HepG2 (cell line): ENCODE data around the gene LCA5. TPM values are rescaled to one million over a fixed set of nuclear protein-coding genes. Genes with fewer than 3 reads are reported as not detected.

Source experiments
- ATAC-seq: fragments of 200-7000 bp; cut with Tn5 transposase; 3 replicates; pipeline ENCODE4 v1.9.1; 2020; ENCODE audit warnings: mild to moderate bottlenecking, moderate library complexity
- BruUV-seq: library from RNA; stranded (reverse); fragments of 400-500 nt; replicated peaks from 2 replicates; lab custom pipeline; 2021; lab: Mats Ljungman, UMichigan
- CTCF ChIA-PET: fragments of 300-600 bp; formaldehyde crosslinking; extraction: SDS; loops from one replicate; lab custom pipeline; 2021; ENCODE audit warnings: low total read pairs, inconsistent platforms, low intra/inter-chr PET ratio; lab: Yijun Ruan, JAX
- POLR2A ChIA-PET: fragments of 350-600 bp; sonication (Branson Sonifier 250); formaldehyde crosslinking; loops from one replicate; lab custom pipeline; 2020; ENCODE audit warnings: antibody characterized with exemption, inconsistent platforms; lab: Yijun Ruan, JAX
- DNase-seq: peaks from one replicate; pipeline ENCODE4 v3.0.0-alpha.2; 2015; ENCODE audit warnings: low spot score
- FAIRE-seq: peaks from 3 replicates; lab custom pipeline; 2011; peaks lifted over from hg19 to GRCh38; lab: Jason Lieb, UNC
- H2AFZ ChIP-seq: one replicate; pipeline ENCODE4 v1.6.1; 2011; ENCODE audit warnings: low read length, inconsistent platforms
- H3K27ac ChIP-seq: fragments of 300-600 bp; 3 replicates; pipeline ENCODE4 v1.8.0; 2011; ENCODE audit warnings: mixed run types, mild to moderate bottlenecking, mixed read lengths, low read length, inconsistent platforms; ENCODE audit not compliant: insufficient read depth; ENCODE audit errors: extremely low read length
- H3K27me3 ChIP-seq, 2 experiments: fragments of 200-600 bp in 1 of 2; 2 replicates in 1 of 2; 3 replicates in 1 of 2; pipeline versions ENCODE4 v1.6.0 to v1.8.0; 2011; ENCODE audit warnings: low read length in 2 of 2, mild to moderate bottlenecking in 2 of 2, moderate library complexity in 2 of 2, inconsistent platforms in 1 of 2; ENCODE audit not compliant: insufficient read depth in 2 of 2, control insufficient read depth in 1 of 2
- H3K36me3 ChIP-seq, 2 experiments: fragments of 200-600 bp in 1 of 2; replicated peaks in 1 of 2; 2 replicates in 1 of 2; 3 replicates in 1 of 2; pipeline versions ENCODE4 v1.5.1 to v1.8.0; 2011; ENCODE audit warnings: low read length in 2 of 2, inconsistent platforms in 1 of 2; ENCODE audit not compliant: insufficient read depth in 2 of 2, control insufficient read depth in 1 of 2
- H3K4me1 ChIP-seq: 2 replicates; pipeline ENCODE4 v1.5.1; 2012; ENCODE audit warnings: low read length, inconsistent platforms; ENCODE audit not compliant: insufficient read depth
- H3K4me2 ChIP-seq: 2 replicates; pipeline ENCODE4 v1.6.0; 2011; ENCODE audit warnings: low read depth, low read length, inconsistent platforms
- H3K4me3 ChIP-seq, 3 experiments: fragments of 200-600 bp in 1 of 3; sonication (generic), shearing (Covaris generic) in 1 of 3; replicated peaks in 1 of 3; 2 replicates each; pipeline ENCODE4 v1.5.1; 2011 to 2016; ENCODE audit warnings: low read length in 3 of 3, inconsistent platforms in 2 of 3, low read depth in 2 of 3, mild to moderate bottlenecking in 2 of 3, control low read depth in 1 of 3, mixed read lengths in 1 of 3; ENCODE audit not compliant: insufficient read depth in 1 of 3
- H3K79me2 ChIP-seq: one replicate; pipeline ENCODE4 v1.6.1; 2011; ENCODE audit warnings: low read length, inconsistent platforms; ENCODE audit not compliant: insufficient read depth
- H3K9ac ChIP-seq: 2 replicates; pipeline ENCODE4 v1.6.0; 2011; ENCODE audit warnings: mild to moderate bottlenecking, low read depth, low read length, inconsistent platforms; ENCODE audit not compliant: insufficient read depth
- H3K9me3 ChIP-seq: 2 replicates; pipeline ENCODE4 v1.5.1; 2012; ENCODE audit warnings: mild to moderate bottlenecking, low read length
- H4K20me1 ChIP-seq: 2 replicates; pipeline ENCODE4 v1.6.0; 2011; ENCODE audit warnings: inconsistent platforms, mild to moderate bottlenecking, low read length, moderate library complexity; ENCODE audit not compliant: insufficient read depth
- CBX1 ChIP-seq: IDR thresholded peaks from one replicate; pipeline ENCODE4 v1.6.1; 2016; ENCODE audit warnings: antibody characterized with exemption, low read depth
- FOXA1 ChIP-seq, 2 experiments: fragments of 450-650 bp in 1 of 2; sonication (generic) in 1 of 2; formaldehyde crosslinking in 1 of 2; IDR thresholded peaks; 2 replicates each; pipeline versions ENCODE4 v1.4.0 to v1.6.1; 2016 to 2020; ENCODE audit warnings: missing genetic modification reagents in 1 of 2
- HNRNPH1 ChIP-seq: fragments of 200-400 bp; formaldehyde crosslinking; optimal IDR thresholded peaks from 2 replicates; pipeline ENCODE3; 2017; ENCODE audit warnings: mild to moderate bottlenecking, low read depth, low read length
- SMYD3 ChIP-seq: sonication (generic); formaldehyde crosslinking; IDR thresholded peaks from 2 replicates; pipeline ENCODE4 v1.8.1; 2023; ENCODE audit warnings: mild to moderate bottlenecking, missing genetic modification reagents
- TCF7L2 ChIP-seq: IDR thresholded peaks from 2 replicates; pipeline ENCODE4 v1.6.1; 2011; ENCODE audit warnings: mild to moderate bottlenecking, low read depth, low read length, moderate library complexity
- TEAD2 ChIP-seq: sonication (generic); formaldehyde crosslinking; IDR thresholded peaks from 2 replicates; pipeline ENCODE4 v1.9.0; 2021; ENCODE audit warnings: missing genetic modification reagents
- ZNF143 ChIP-seq: sonication (generic); formaldehyde crosslinking; IDR thresholded peaks from 2 replicates; pipeline ENCODE4 v1.4.0; 2020; ENCODE audit warnings: missing genetic modification reagents
- ZNF160 ChIP-seq: sonication (generic); formaldehyde crosslinking; IDR thresholded peaks from 2 replicates; pipeline ENCODE4 v1.8.0; 2022; ENCODE audit warnings: mild to moderate bottlenecking, inconsistent platforms, missing genetic modification reagents
- ZNF256 ChIP-seq: sonication (generic); formaldehyde crosslinking; conservative IDR thresholded peaks from 2 replicates; pipeline ENCODE4 v1.4.0; 2020; ENCODE audit warnings: missing genetic modification reagents
- ZNF382 ChIP-seq: sonication (generic); formaldehyde crosslinking; IDR thresholded peaks from 2 replicates; pipeline ENCODE4 v1.5.0; 2020; ENCODE audit warnings: missing genetic modification reagents, mild to moderate bottlenecking, borderline replicate concordance
- ZNF501 ChIP-seq: sonication (generic); formaldehyde crosslinking; IDR thresholded peaks from 2 replicates; pipeline ENCODE4 v1.5.1; 2020; ENCODE audit warnings: mild to moderate bottlenecking, moderate library complexity, missing genetic modification reagents
- ZNF605 ChIP-seq: sonication (generic); formaldehyde crosslinking; IDR thresholded peaks from 2 replicates; pipeline ENCODE4 v1.8.0; 2022; ENCODE audit warnings: mild to moderate bottlenecking, missing genetic modification reagents
- WGBS: methylation state at CpG from one replicate; pipeline ENCODE4 v1.1.6; 2017; ENCODE audit warnings: low lambda C conversion rate; 5-methylcytosine and 5-hydroxymethylcytosine counted together
- in situ Hi-C: cut with HindIII; loops from 2 replicates; pipeline ENCODE4 v1.10.0; 2017; ENCODE audit warnings: low pct_unique_long_range_greater_than_20kb; ENCODE audit not compliant: extremely low pct_ligation_motif_present
- intact Hi-C: fragments of 100-400 bp; cut with micrococcal nuclease; formaldehyde crosslinking; loops from one replicate; pipeline ENCODE4 v1.10.0; 2022; ENCODE audit not compliant: unreplicated experiment
- polyA plus RNA-seq, 8 experiments: library from polyadenylated mRNA; depleted of rRNA in 3 of 8; stranded (reverse) in 7 of 8; unstranded in 1 of 8; fragments of >200 nt; fragmentation: Illumina TruSeq in 4 of 8; extraction: Trizol in 4 of 8; gene quantifications; 2 replicates each; pipeline versions ENCODE4 v1.2.1 to v1.2.3, GENCODE V29; 2011 to 2016; ENCODE audit warnings: low read depth in 4 of 8, missing spikeins in 1 of 8, mixed read lengths in 1 of 8; ENCODE audit not compliant: insufficient read depth in 1 of 8
- total RNA-seq, 5 experiments: library from RNA; depleted of rRNA; stranded (reverse); fragments of >200 nt; fragmentation: Illumina TruSeq; extraction: Trizol; gene quantifications; 2 replicates each; pipeline ENCODE4 v1.2.3, GENCODE V29; 2016; ENCODE audit warnings: low read depth in 1 of 5
- TF ChIP-seq, protein P1 (sequence below): sonication (generic); formaldehyde crosslinking; IDR thresholded peaks from 2 replicates; pipeline ENCODE4 v1.9.0; 2021; ENCODE audit warnings: missing genetic modification reagents, borderline replicate concordance
- TF ChIP-seq, protein P2 (sequence below): sonication (generic); formaldehyde crosslinking; IDR thresholded peaks from 2 replicates; pipeline ENCODE4 v1.4.0; 2020; ENCODE audit warnings: missing genetic modification reagents, mild to moderate bottlenecking, borderline replicate concordance
- TF ChIP-seq, protein P3 (sequence below): sonication (generic); formaldehyde crosslinking; IDR thresholded peaks from 2 replicates; pipeline ENCODE4 v1.5.1; 2020; ENCODE audit warnings: mild to moderate bottlenecking, missing genetic modification reagents, moderate library complexity
- TF ChIP-seq, protein P4 (sequence below): sonication (generic); formaldehyde crosslinking; IDR thresholded peaks from 2 replicates; pipeline ENCODE4 v1.5.0; 2020; ENCODE audit warnings: missing genetic modification reagents

The LCA5 gene
- total and polyA plus RNA-seq, 2 of the 13 experiments (the other 11 are each of a cell fraction or from before 2014, with no cell fraction given) = 0.84 to 4.6 TPM

DNA sequence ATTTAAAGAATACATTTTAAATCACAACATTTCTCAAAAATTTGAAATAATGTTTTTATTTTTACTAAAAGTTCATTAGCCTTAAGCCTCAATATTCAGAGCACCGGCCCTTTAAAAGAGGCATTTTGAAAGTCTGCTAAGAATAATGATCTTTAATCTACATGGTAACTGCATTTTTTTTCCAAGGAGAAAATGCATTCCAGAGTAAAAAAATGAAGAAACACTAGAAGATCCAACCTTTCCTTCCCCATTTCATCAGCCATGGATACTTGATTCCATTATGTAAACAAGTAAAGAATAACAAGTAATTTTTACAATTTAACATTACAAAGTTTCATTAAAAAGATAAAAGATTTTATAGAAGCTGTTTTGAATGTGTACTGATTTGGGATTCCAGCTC, 21.8 kb downstream of the LCA5 start:
- Histone ChIP-seq H3K36me3 (no peaks in the 10 kb centered on the region; a peak in 1 of 5 replicates), H4K20me1 (no peaks in the 10 kb centered on the region), H3K27ac (no peak overlapping the region), H3K4me1 (no peaks in the 10 kb centered on the region), H3K79me2 (no peaks in the 10 kb centered on the region), H3K9me3 (no peaks in the 10 kb centered on the region), H3K4me2 (no peak overlapping the region), H3K9ac (no peak overlapping the region), H3K27me3 (no peaks in the 10 kb centered on the region), H2AFZ (no peak overlapping the region), H3K4me3 (no peak overlapping the region)
- ATAC-seq = no peak
- no TSS peak for BruUV-seq
- CTCF ChIA-PET = no interaction called here
- POLR2A ChIA-PET = no interaction called here
- FAIRE-seq = no peak
- DNase-seq = no peak
- intact Hi-C loops = no loop called here
- in situ Hi-C loops = no loop called here
- 100% methylated on average over 1 of the region's 1 CpG for WGBS
- TF ChIP-seq ZNF382 (no peak), ZNF501 (CRISPR knock-in tag) (no peak), ZNF160 (CRISPR knock-in tag) (no peak), ZNF605 (CRISPR knock-in tag) (no peak), ZNF143 (no peak), TCF7L2 (no peak), FOXA1 (IDR thresholded peaks at IDR 0.05) (no peak), FOXA1 (CRISPR knock-in tag; IDR thresholded peaks at IDR 0.05) (no peak), CBX1 (no peak), HNRNPH1 (no peak), ZNF256 (no peak), TEAD2 (CRISPR knock-in tag) (no peak), SMYD3 (CRISPR knock-in tag) (no peak)
- TF ChIP-seq, protein P1, sequence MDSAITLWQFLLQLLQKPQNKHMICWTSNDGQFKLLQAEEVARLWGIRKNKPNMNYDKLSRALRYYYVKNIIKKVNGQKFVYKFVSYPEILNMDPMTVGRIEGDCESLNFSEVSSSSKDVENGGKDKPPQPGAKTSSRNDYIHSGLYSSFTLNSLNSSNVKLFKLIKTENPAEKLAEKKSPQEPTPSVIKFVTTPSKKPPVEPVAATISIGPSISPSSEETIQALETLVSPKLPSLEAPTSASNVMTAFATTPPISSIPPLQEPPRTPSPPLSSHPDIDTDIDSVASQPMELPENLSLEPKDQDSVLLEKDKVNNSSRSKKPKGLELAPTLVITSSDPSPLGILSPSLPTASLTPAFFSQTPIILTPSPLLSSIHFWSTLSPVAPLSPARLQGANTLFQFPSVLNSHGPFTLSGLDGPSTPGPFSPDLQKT (CRISPR knock-in tag) = no peak
- TF ChIP-seq, protein P2, sequence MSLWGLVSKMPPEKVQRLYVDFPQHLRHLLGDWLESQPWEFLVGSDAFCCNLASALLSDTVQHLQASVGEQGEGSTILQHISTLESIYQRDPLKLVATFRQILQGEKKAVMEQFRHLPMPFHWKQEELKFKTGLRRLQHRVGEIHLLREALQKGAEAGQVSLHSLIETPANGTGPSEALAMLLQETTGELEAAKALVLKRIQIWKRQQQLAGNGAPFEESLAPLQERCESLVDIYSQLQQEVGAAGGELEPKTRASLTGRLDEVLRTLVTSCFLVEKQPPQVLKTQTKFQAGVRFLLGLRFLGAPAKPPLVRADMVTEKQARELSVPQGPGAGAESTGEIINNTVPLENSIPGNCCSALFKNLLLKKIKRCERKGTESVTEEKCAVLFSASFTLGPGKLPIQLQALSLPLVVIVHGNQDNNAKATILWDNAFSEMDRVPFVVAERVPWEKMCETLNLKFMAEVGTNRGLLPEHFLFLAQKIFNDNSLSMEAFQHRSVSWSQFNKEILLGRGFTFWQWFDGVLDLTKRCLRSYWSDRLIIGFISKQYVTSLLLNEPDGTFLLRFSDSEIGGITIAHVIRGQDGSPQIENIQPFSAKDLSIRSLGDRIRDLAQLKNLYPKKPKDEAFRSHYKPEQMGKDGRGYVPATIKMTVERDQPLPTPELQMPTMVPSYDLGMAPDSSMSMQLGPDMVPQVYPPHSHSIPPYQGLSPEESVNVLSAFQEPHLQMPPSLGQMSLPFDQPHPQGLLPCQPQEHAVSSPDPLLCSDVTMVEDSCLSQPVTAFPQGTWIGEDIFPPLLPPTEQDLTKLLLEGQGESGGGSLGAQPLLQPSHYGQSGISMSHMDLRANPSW (CRISPR knock-in tag) = no peak
- TF ChIP-seq, protein P3, sequence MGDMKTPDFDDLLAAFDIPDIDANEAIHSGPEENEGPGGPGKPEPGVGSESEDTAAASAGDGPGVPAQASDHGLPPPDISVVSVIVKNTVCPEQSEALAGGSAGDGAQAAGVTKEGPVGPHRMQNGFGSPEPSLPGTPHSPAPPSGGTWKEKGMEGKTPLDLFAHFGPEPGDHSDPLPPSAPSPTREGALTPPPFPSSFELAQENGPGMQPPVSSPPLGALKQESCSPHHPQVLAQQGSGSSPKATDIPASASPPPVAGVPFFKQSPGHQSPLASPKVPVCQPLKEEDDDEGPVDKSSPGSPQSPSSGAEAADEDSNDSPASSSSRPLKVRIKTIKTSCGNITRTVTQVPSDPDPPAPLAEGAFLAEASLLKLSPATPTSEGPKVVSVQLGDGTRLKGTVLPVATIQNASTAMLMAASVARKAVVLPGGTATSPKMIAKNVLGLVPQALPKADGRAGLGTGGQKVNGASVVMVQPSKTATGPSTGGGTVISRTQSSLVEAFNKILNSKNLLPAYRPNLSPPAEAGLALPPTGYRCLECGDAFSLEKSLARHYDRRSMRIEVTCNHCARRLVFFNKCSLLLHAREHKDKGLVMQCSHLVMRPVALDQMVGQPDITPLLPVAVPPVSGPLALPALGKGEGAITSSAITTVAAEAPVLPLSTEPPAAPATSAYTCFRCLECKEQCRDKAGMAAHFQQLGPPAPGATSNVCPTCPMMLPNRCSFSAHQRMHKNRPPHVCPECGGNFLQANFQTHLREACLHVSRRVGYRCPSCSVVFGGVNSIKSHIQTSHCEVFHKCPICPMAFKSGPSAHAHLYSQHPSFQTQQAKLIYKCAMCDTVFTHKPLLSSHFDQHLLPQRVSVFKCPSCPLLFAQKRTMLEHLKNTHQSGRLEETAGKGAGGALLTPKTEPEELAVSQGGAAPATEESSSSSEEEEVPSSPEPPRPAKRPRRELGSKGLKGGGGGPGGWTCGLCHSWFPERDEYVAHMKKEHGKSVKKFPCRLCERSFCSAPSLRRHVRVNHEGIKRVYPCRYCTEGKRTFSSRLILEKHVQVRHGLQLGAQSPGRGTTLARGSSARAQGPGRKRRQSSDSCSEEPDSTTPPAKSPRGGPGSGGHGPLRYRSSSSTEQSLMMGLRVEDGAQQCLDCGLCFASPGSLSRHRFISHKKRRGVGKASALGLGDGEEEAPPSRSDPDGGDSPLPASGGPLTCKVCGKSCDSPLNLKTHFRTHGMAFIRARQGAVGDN (CRISPR knock-in tag) = no peak
- TF ChIP-seq, protein P4, sequence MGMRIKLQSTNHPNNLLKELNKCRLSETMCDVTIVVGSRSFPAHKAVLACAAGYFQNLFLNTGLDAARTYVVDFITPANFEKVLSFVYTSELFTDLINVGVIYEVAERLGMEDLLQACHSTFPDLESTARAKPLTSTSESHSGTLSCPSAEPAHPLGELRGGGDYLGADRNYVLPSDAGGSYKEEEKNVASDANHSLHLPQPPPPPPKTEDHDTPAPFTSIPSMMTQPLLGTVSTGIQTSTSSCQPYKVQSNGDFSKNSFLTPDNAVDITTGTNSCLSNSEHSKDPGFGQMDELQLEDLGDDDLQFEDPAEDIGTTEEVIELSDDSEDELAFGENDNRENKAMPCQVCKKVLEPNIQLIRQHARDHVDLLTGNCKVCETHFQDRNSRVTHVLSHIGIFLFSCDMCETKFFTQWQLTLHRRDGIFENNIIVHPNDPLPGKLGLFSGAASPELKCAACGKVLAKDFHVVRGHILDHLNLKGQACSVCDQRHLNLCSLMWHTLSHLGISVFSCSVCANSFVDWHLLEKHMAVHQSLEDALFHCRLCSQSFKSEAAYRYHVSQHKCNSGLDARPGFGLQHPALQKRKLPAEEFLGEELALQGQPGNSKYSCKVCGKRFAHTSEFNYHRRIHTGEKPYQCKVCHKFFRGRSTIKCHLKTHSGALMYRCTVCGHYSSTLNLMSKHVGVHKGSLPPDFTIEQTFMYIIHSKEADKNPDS (CRISPR knock-in tag) = no peak
